HFFc6 (cell line): ENCODE data around the gene IL17RE. TPM values are rescaled to one million over a fixed set of nuclear protein-coding genes. Genes with fewer than 3 reads are reported as not detected.

Source experiments
- DNase-seq: peaks from one replicate; pipeline ENCODE4 v3.0.0-alpha.2; 2018
- H3K27ac Mint-ChIP-seq: 2 replicates; pipeline ENCODE4 v1.8.0; 2020; ENCODE audit warnings: mild to moderate bottlenecking, mixed read lengths
- H3K27me3 Mint-ChIP-seq: 2 replicates; pipeline ENCODE4 v1.8.0; 2021; ENCODE audit warnings: mild to moderate bottlenecking, moderate library complexity, mixed read lengths; ENCODE audit not compliant: insufficient read depth
- H3K36me3 Mint-ChIP-seq: 2 replicates; pipeline ENCODE4 v1.8.0; 2021; ENCODE audit warnings: low read depth, mixed read lengths
- H3K4me1 Mint-ChIP-seq: 2 replicates; pipeline ENCODE4 v1.8.0; 2020; ENCODE audit warnings: low read depth, mixed read lengths
- H3K4me3 Mint-ChIP-seq: 2 replicates; pipeline ENCODE4 v1.8.0; 2020; ENCODE audit warnings: mild to moderate bottlenecking, moderate library complexity, mixed read lengths
- H3K9me3 Mint-ChIP-seq: 2 replicates; pipeline ENCODE4 v1.8.0; 2020; ENCODE audit warnings: mild to moderate bottlenecking, mixed read lengths
- total RNA-seq, 6 experiments: library from RNA; stranded (reverse); fragmentation: NEBNext Ultra II Directional; extraction: Animal tissue kit (Norgen Biotek cat#: 25700); gene quantifications; 2 replicates in 1 of 6; 3 replicates in 5 of 6; pipeline ENCODE4 v1.2.3, GENCODE V29; 2021
- TF ChIP-seq, protein P1 (sequence below): fragments of 200-600 bp; sonication (generic); IDR thresholded peaks from 2 replicates; pipeline ENCODE4 v1.5.0; 2021; ENCODE audit warnings: antibody characterized with exemption, mild to moderate bottlenecking

IL17RE gene
- total RNA-seq, 6 experiments from 2014 or later = 0.51 to 0.80 (median 0.65) TPM

DNA sequence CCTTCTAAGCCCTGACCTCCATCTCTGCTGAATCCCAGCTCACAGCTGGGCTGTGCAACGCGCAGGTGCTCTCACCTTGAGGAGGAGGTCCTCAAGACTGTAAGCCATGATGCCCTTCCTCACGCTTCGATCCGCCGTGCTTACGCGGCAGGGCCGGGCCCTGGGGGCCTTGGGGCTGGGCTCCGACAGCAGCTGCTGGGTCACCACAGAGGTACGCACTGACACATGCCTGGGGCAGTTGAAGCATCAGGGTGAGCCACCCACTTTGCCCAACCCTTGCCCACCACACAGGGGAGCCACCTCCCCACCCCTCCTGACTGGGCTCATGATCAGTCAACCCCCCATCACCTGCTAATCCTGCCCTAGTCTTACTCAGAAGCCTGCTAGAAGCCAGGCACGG lies 25.7 kb upstream of the IL17RE start:
- Mint-ChIP-seq H3K9me3 (no peaks in the 10 kb centered on the region), H3K27ac (no peak overlapping the region), H3K27me3 (peaks cover 3% of the 10 kb centered on the region; the same call in 1 of the 2 replicates), H3K36me3 (no peaks in the 10 kb centered on the region), H3K4me1 (peaks cover 5% of the 10 kb centered on the region), H3K4me3 (no peak overlapping the region)
- DNase-seq = no peak
- TF ChIP-seq, protein P1, sequence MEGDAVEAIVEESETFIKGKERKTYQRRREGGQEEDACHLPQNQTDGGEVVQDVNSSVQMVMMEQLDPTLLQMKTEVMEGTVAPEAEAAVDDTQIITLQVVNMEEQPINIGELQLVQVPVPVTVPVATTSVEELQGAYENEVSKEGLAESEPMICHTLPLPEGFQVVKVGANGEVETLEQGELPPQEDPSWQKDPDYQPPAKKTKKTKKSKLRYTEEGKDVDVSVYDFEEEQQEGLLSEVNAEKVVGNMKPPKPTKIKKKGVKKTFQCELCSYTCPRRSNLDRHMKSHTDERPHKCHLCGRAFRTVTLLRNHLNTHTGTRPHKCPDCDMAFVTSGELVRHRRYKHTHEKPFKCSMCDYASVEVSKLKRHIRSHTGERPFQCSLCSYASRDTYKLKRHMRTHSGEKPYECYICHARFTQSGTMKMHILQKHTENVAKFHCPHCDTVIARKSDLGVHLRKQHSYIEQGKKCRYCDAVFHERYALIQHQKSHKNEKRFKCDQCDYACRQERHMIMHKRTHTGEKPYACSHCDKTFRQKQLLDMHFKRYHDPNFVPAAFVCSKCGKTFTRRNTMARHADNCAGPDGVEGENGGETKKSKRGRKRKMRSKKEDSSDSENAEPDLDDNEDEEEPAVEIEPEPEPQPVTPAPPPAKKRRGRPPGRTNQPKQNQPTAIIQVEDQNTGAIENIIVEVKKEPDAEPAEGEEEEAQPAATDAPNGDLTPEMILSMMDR = no peak

GRCh38 chr3:9878700-9879099 lies 23.9 kb upstream of the IL17RE start:
- Mint-ChIP-seq H3K36me3 (no peaks in the 10 kb centered on the region), H3K27ac (no peak overlapping the region), H3K4me1 (peaks cover 3% of the 10 kb centered on the region), H3K4me3 (no peak overlapping the region), H3K27me3 (peaks cover 3% of the 10 kb centered on the region; the same call in 1 of the 2 replicates), H3K9me3 (no peaks in the 10 kb centered on the region)
- TF ChIP-seq, protein P1 = no peak
- DNase-seq = no peak

- H3K4me1 Mint-ChIP-seq = peaks cover 16% of the 10 kb centered on the region
- TF ChIP-seq, protein P1 = no peak
- H3K27me3 Mint-ChIP-seq = peaks cover 3% of the 10 kb centered on the region; the same call in 1 of the 2 replicates
- H3K9me3 Mint-ChIP-seq = no peaks in the 10 kb centered on the region
- DNase-seq = no peak
- H3K4me3 Mint-ChIP-seq = no peak within 1 kb of the TSS
- H3K36me3 Mint-ChIP-seq = no peaks in the 10 kb centered on the region
- no peak within 1 kb of the TSS for H3K27ac Mint-ChIP-seq
These were observed 22.7 kb upstream of the IL17RE start, which contains the start of gene CIDEC for GRCh38 chr3:9879830-9880549. TSS of gene CIDEC (minus strand) at chr3:9880253. CDS start at chr3:9878486, 1,767 bp downstream.

GRCh38 chr3:9881441-9881840 lies 21.2 kb upstream of the IL17RE start:
- Mint-ChIP-seq H3K9me3 (no peaks in the 10 kb centered on the region), H3K4me3 (no peak overlapping the region), H3K27ac (no peak overlapping the region), H3K36me3 (no peaks in the 10 kb centered on the region), H3K27me3 (0 out of 2 replicates have a peak, but pooled peaks cover 2% of the 10 kb centered on the region), H3K4me1 (peaks cover 19% of the 10 kb centered on the region)
- DNase-seq = no peak
- TF ChIP-seq, protein P1 = no peak

DNA sequence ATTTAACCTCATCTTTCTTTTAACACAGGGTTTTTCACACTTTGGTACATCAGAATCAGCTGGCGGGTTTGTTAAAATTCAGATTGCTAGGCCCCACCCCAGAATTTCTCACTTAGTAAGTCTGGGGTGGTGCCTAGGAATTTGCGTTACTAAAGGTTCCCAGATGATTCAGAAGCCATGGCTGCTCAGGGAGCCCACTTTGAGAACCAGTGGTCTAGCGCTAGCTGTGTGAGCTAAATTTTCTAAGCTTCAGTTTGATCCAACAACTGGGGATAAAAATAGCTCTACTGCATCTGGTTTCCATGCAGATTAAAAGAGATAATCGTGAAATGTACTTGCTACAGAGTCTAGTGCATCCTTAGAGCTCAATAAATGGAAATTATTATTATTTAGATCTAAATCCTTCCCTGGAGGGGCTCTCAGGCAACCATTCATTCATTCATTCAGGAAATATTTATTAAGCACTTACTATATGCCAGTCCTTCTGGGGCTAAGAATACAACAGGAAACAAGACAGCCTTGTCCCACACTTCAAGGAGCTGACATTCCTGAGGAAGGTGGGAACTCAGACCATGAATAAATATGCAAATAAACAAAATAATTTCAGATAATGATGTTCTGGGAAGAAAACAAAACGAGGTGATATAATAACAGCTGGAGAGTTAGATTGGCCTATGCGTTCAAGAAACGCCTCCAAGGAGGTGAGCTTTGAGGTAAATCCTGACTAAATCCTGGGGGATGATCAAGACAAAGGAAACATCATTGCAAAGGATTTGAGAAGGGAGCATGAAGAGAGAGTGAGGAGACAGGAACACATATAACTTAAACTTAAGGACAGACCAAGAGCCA lies 18.7 kb upstream of the IL17RE start:
- H3K36me3 Mint-ChIP-seq = no peaks in the 10 kb centered on the region
- peaks cover 28% of the 10 kb centered on the region for H3K4me1 Mint-ChIP-seq
- H3K9me3 Mint-ChIP-seq = no peaks in the 10 kb centered on the region
- H3K4me3 Mint-ChIP-seq = peak overlapping the region; percentile 75
- H3K27me3 Mint-ChIP-seq = no peaks in the 10 kb centered on the region
- H3K27ac Mint-ChIP-seq = peak overlapping the region; percentile 88
- DNase-seq = peak; percentile 65
- TF ChIP-seq, protein P1 = no peak
